MM.1S (cell line): ENCODE measurements around the gene IL17D.

ENCODE experiments used
- DNase-seq: peaks from one replicate; pipeline ENCODE4 v3.0.0-alpha.2; 2015
- H2AFZ ChIP-seq: fragments of 300-600 bp; sonication (generic); 2 replicates; pipeline ENCODE4 v1.6.0; 2016; ENCODE audit warnings: antibody characterized with exemption, low read length
- H3F3A ChIP-seq: fragments of 300-600 bp; sonication (generic); 2 replicates; pipeline ENCODE4 v1.6.1; 2016; ENCODE audit warnings: mild to moderate bottlenecking, antibody characterized with exemption, low read length, moderate library complexity, mixed read lengths; ENCODE audit not compliant: insufficient read depth
- H3K27ac ChIP-seq: fragments of 300-600 bp; sonication (generic); 2 replicates; pipeline ENCODE4 v1.5.1; 2016; ENCODE audit warnings: mild to moderate bottlenecking, low read length
- H3K27me3 ChIP-seq: fragments of 300-600 bp; sonication (generic); replicated peaks from 2 replicates; pipeline ENCODE4 v1.6.0; 2016; ENCODE audit warnings: low read length; ENCODE audit not compliant: insufficient read depth
- H3K36me3 ChIP-seq: fragments of 300-600 bp; sonication (generic); replicated peaks from 2 replicates; pipeline ENCODE4 v1.6.1; 2016; ENCODE audit warnings: mild to moderate bottlenecking, low read length, mixed read lengths; ENCODE audit not compliant: insufficient read depth
- H3K4me1 ChIP-seq: fragments of 300-600 bp; sonication (generic); 2 replicates; pipeline ENCODE4 v1.6.1; 2016; ENCODE audit warnings: low read length, mixed read lengths
- H3K4me2 ChIP-seq: fragments of 300-600 bp; sonication (generic); 2 replicates; pipeline ENCODE4 v1.6.0; 2016; ENCODE audit warnings: low read depth, low read length
- H3K4me3 ChIP-seq: fragments of 300-600 bp; sonication (generic); 2 replicates; pipeline ENCODE4 v1.5.1; 2016; ENCODE audit warnings: low read length, mixed read lengths
- H3K79me2 ChIP-seq: fragments of 300-600 bp; sonication (generic); 2 replicates; pipeline ENCODE4 v1.6.1; 2016; ENCODE audit warnings: mixed run types, low read length, mixed read lengths
- H3K9ac ChIP-seq: fragments of 300-600 bp; sonication (generic); 2 replicates; pipeline ENCODE4 v1.6.1; 2016; ENCODE audit warnings: low read length, mixed read lengths
- H3K9me2 ChIP-seq: fragments of 300-600 bp; sonication (generic); replicated peaks from 2 replicates; pipeline ENCODE4 v1.6.1; 2016; ENCODE audit warnings: mild to moderate bottlenecking, low read length, mixed read lengths; ENCODE audit not compliant: insufficient read depth
- H3K9me3 ChIP-seq: fragments of 300-600 bp; sonication (generic); replicated peaks from 2 replicates; pipeline ENCODE4 v1.6.1; 2016; ENCODE audit warnings: mild to moderate bottlenecking, low read length, mixed read lengths; ENCODE audit not compliant: insufficient read depth
- H4K20me1 ChIP-seq: fragments of 300-600 bp; sonication (generic); 2 replicates; pipeline ENCODE4 v1.6.1; 2016; ENCODE audit warnings: mild to moderate bottlenecking, low read length, moderate library complexity, mixed read lengths; ENCODE audit not compliant: insufficient read depth
- EZH2 ChIP-seq: fragments of 300-600 bp; sonication (generic); optimal IDR thresholded peaks from 2 replicates; pipeline ENCODE3; 2017; ENCODE audit warnings: low read depth, mild to moderate bottlenecking, antibody characterized with exemption, low read length, mixed read lengths
- EZH2phosphoT487 ChIP-seq: fragments of 300-600 bp; sonication (generic); IDR thresholded peaks from 2 replicates; pipeline ENCODE4 v1.6.1; 2018; ENCODE audit warnings: antibody characterized with exemption, low read length
- TF ChIP-seq, protein P1 (sequence below): fragments of 300-600 bp; sonication (generic); IDR thresholded peaks from 2 replicates; pipeline ENCODE4 v1.5.1; 2016; ENCODE audit warnings: antibody characterized with exemption, low read length, mixed read lengths

Gene IL17D

DNA sequence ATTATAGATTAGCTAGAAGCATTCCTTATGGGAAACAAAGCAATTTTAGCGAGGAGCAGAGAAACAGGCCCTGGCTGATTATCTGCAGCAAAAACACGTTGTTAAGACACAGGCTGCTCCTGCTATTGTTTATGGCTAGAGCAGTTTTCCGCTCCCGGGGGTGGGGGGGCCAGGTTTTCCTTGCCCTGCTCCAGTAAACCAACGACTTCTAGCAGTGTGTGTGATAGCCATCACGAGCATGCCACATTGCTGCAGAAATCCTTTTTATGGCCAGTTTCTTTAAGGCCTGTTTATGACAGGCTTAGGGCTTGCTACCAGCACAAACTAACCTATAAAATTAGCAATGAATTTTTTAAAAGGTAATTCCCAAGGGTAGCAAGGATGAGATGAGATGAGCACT lies 18.4 kb upstream of the IL17D start:
- Histone ChIP-seq H3K4me3 (no peak overlapping the region), H3K4me2 (no peak overlapping the region), H4K20me1 (no peaks in the 10 kb centered on the region), H3F3A (no peaks in the 10 kb centered on the region), H2AFZ (no peak overlapping the region), H3K9me3 (no peaks in the 10 kb centered on the region), H3K27me3 (no peaks in the 10 kb centered on the region), H3K36me3 (no peaks in the 10 kb centered on the region), H3K79me2 (no peaks in the 10 kb centered on the region), H3K27ac (no peak overlapping the region), H3K9me2 (no peaks in the 10 kb centered on the region), H3K4me1 (no peaks in the 10 kb centered on the region), H3K9ac (no peak overlapping the region)
- TF ChIP-seq EZH2phosphoT487 = no peak
- no peak for TF ChIP-seq EZH2
- TF ChIP-seq, protein P1, sequence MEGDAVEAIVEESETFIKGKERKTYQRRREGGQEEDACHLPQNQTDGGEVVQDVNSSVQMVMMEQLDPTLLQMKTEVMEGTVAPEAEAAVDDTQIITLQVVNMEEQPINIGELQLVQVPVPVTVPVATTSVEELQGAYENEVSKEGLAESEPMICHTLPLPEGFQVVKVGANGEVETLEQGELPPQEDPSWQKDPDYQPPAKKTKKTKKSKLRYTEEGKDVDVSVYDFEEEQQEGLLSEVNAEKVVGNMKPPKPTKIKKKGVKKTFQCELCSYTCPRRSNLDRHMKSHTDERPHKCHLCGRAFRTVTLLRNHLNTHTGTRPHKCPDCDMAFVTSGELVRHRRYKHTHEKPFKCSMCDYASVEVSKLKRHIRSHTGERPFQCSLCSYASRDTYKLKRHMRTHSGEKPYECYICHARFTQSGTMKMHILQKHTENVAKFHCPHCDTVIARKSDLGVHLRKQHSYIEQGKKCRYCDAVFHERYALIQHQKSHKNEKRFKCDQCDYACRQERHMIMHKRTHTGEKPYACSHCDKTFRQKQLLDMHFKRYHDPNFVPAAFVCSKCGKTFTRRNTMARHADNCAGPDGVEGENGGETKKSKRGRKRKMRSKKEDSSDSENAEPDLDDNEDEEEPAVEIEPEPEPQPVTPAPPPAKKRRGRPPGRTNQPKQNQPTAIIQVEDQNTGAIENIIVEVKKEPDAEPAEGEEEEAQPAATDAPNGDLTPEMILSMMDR = no peak
- no peak for DNase-seq

- Histone ChIP-seq H3K9ac (no peak overlapping the region), H3K4me3 (no peak overlapping the region), H2AFZ (no peak overlapping the region), H3K4me1 (no peaks in the 10 kb centered on the region), H3K79me2 (no peaks in the 10 kb centered on the region), H3K9me2 (no peaks in the 10 kb centered on the region), H3K27me3 (no peaks in the 10 kb centered on the region), H3K27ac (no peak overlapping the region), H3K9me3 (no peaks in the 10 kb centered on the region), H3K36me3 (no peaks in the 10 kb centered on the region), H4K20me1 (no peaks in the 10 kb centered on the region), H3F3A (no peaks in the 10 kb centered on the region), H3K4me2 (no peak overlapping the region)
- no peak for DNase-seq
- TF ChIP-seq, protein P1 = no peak
- no peak for TF ChIP-seq EZH2
- TF ChIP-seq EZH2phosphoT487 = no peak
These were observed 17.3 kb upstream of the IL17D start for GRCh38 chr13:20686167-20686566.

DNA sequence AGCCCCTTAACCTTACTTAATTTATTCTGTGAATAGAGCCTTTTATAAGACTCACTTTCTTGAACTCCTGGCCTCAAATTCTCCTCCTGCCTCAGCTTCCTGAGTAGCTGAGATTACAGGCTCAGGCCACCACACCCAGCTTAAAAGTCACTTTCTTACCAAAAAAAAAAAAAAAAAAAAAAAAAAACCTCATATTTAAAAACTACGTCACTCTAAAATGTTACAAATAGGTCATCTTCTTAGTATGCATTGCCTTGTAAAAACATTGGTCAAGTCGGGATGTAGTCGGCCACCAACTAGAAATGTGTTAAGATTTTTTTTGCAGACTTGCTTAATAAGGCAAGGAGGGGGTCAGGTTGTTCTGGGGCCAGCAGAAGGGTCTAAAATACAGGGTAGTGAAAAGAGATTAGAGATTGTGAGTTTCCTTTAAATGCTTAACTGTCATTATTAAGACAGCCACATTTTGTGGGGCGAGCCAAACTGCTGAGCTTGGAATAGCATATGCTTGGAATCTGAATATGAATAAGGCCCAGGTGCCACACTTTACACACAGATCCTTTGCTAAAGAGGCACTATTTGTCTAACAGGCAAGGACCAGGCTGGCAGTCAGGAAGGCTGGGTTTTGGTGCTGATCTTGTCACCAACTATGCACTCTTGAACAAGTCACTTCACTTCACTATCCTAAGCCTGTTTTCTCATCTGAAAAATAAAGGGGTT lies 16.5 kb upstream of the IL17D start:
- no peaks in the 10 kb centered on the region for H3K79me2 ChIP-seq
- DNase-seq = no peak
- H3K36me3 ChIP-seq = no peaks in the 10 kb centered on the region
- H4K20me1 ChIP-seq = no peaks in the 10 kb centered on the region
- no peak overlapping the region for H3K27ac ChIP-seq
- H3K4me2 ChIP-seq = no peak overlapping the region
- no peak overlapping the region for H3K9ac ChIP-seq
- H3K4me3 ChIP-seq = no peak overlapping the region
- H3K4me1 ChIP-seq = no peaks in the 10 kb centered on the region
- TF ChIP-seq, protein P1 = no peak
- no peaks in the 10 kb centered on the region for H3K27me3 ChIP-seq
- H3F3A ChIP-seq = no peaks in the 10 kb centered on the region
- no peaks in the 10 kb centered on the region for H3K9me2 ChIP-seq
- no peaks in the 10 kb centered on the region for H3K9me3 ChIP-seq
- no peak overlapping the region for H2AFZ ChIP-seq
